ENCODE results near the gene SIGLEC11.
"Not testable (repeated sequence)": the region's sequence is repeated elsewhere in the genome, so short reads cannot be mapped to it uniquely, and the experiment has no call there.

The SIGLEC11 gene

DNA sequence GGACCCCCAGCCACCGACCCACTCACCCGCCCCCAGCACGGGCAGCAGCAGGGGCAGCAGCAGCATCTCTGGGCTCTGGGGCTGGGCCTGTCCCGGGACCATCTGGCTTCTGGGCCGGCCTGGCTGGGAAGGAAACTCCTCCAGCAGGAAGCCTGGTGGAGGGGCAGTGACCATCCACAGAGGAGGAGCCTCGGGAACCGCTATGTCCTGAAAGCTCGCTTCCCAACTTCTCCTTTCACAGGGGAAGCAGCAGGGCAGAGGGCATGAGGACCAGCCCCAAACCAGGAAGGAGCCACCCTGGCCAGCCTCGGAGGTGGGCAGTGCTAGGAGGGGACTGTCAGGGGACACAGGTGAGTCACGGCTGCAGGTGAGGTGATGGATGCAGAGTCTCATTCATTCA is at the start of gene SIGLEC11:
Gene SIGLEC11, minus strand, starts transcription at position 193 of the 400 bp plus-strand sequence. Its CDS starts 91 bp downstream, at position 102.
- DNase-seq = not testable (repeated sequence)

GRCh38 chr19:50008532-50008931 is 47.6 kb upstream of the SIGLEC11 start:
- DNase-seq = peak; percentile 45

- DNase-seq = no peak
These were observed 47.0 kb upstream of the SIGLEC11 start for GRCh38 chr19:50007947-50008346.

GRCh38 chr19:50007170-50007569 is 46.2 kb upstream of the SIGLEC11 start:
- no peak for DNase-seq

- DNase-seq = no peak
These were observed 44.5 kb upstream of the SIGLEC11 start for GRCh38 chr19:50005428-50005827.

DNA sequence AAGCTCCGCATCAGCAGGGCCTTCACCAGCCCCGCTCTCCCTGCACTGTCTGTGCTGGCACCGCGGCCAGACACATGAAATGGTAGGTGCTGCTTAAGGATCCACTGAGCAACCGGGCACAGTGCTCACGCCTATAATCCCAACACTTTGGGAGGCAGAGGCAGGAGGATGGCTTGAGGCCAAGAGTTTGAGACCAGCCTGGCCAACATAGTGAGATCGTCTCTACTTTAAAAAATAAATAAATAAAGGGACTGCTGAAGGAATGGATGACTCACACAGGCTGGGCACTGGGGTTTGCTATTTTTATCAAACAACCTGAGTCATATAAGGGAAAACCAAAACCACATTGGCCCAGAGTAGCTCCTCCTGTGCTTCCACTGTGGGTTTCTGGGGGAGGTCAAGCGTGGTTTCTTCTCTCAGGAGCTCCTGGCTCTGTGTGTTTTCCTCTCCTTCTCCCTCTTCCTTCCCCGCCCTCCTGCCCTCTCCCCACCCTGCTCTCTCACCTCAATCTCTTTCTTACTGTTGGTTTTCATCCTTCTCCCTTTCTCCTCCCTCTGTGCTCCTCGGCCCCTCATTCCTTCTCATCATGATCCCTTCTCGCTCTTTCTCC is 42.9 kb upstream of the SIGLEC11 start:
- DNase-seq = peak; percentile 78

- DNase-seq = no peak
These were observed 42.3 kb upstream of the SIGLEC11 start for GRCh38 chr19:50003254-50003788.

DNA sequence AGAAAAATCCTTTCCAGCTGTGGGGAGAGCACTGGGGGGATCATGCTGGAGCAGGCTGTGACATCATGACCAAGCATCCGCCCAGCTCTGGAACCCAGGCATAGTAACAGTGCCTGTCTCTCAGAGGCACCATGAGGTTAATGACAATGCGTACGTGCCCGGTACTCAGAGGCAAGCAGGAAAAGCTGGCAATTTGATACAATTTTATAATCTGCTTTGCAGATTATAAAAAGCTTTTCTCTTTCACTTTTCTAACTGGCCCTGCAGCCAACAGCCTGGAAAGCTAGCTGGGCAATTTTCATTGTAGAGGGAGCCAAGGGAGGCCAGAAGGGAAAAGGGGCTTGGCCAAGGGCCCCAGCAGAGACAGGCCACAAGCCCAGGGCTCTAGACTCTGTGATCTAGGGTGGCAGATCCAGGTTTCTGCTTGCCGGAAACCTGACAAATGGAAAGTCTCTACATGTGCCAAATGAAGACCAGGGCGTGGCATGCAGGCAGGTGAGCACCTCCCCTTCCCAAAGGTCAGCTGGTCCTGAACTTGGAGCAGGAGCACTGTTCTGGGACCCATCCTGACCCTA is 41.5 kb upstream of the SIGLEC11 start:
- no peak for DNase-seq

GRCh38 chr19:50001775-50002174 is 40.8 kb upstream of the SIGLEC11 start:
- DNase-seq = no peak

DNA sequence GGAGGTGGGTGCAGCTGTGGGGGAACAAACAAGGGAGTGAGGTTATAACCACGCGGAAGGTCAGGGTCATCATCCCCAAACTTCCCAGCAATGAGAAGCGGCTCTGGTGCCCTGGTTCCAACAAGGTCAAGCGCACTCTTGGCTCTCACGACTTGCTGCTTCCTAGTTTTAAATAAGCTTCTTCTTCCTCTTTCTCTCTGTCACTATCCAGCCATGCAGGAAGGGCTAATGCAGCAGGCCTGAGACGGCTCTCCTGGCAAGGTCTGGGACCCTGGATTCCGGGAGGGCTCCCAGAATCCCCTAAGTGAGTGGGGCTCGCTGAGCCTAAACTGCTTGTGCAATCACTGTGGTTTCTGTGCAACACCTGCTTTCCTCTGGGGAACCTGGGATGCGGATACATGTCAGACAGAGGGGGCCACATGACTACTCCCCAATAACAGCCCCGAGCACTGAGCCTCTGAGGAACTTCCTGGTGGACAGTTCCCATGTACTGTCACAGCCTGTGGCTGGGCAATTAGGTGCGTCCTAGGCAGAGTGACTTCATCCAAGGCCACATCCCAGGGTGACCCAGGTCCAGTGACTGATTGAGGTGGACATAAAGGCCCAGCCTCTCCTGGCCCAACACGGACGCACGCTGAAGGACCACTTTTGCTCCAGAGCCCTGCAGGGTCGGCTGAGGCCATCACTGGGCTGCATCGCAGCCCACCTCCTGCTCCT is 40.0 kb upstream of the SIGLEC11 start:
- no peak for DNase-seq

GRCh38 chr19:50000038-50000840 is 39.3 kb upstream of the SIGLEC11 start:
- no peak for DNase-seq

- no peak for DNase-seq
These were observed 38.5 kb upstream of the SIGLEC11 start for GRCh38 chr19:49999371-50000010.

- peak; percentile 71 for DNase-seq
These were observed 36.7 kb upstream of the SIGLEC11 start for GRCh38 chr19:49997709-49998108.

DNA sequence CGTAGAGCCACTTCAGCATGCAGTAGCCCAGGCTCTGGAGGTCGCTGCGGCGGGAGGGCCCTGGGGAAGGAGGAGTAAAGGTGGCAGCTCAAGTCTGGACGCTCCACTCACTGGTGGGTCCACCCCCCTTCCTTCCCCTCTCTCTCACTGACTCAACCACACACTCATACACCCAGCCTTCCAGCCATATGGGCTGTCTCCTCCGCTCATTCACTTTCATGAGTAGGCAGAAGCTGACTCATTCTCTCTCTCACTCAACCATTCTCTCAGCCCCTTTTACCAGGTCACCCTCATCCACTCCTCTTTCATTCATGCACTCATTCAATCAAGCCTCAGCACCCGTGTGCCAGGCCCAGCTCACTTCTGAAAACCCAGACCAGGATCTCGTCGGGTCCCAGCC is 27.5 kb upstream of the SIGLEC11 start:
- DNase-seq = no peak

DNA sequence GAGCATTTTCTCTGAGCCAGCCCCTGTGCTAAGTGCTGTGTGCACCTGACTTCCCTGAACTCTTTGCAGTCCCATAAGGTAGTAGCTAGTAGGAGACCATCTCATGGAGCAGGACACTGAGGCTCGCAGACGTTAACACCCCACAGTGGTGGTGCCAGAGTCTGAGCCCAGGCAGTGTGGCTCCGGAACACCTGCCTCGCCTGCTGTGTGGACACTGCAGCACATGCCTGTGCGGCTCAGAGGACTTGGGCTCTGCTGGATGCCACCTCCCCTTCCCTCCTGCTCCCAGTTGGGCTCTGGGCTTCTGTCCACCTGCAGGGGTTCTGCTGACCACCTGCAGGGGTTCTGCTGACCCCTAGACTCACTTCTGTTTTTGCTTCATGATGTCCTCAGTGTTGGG is 27.0 kb upstream of the SIGLEC11 start:
- DNase-seq = no peak

DNA sequence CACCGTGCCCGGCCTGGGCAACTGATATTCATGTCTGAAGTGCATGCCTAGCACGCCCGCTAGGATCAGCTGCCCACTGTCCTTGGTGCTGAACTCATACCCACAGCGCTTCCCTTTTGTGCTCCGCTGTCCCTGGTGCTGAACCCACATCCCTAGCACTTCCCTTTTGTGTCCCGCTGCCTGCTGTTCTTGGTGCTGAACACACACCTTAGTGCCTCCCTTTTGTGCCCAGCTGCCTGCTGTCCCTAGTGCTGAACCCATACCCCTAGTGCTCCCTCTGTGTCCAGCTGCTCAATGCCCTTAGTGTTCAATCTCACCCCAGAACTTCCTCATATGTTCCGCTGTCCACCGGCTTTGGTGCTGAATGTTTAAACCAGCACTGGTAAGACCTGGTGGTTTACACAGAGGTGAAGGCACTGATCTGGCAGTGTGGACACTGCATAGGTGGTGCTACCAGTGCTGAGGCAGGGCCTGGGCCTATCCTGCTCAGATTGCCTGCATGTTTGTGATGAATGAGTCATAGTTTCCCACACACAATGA is 26.3 kb upstream of the SIGLEC11 start:
- peak; percentile 98 for DNase-seq

DNA sequence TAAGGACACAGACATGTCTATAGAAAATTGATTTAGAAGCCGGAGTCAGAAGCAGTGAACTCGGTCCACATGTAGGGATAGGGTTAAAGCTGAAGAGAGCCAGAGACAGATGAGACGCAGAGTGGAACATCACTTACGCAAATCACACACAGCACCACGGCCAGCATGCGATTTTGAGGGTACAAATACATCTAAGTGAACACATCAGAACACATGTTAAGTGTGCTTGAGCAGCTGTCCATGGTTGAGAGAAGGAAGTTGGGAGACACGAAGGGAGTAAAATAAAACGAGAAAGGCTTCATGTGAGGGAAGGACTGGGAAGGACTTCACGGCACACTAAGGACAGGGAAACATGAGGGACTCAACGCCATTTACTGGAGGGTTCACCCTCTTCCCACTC is 25.4 kb upstream of the SIGLEC11 start:
- no peak for DNase-seq

GRCh38 chr19:49985871-49986270 is 24.9 kb upstream of the SIGLEC11 start:
- no peak for DNase-seq

DNA sequence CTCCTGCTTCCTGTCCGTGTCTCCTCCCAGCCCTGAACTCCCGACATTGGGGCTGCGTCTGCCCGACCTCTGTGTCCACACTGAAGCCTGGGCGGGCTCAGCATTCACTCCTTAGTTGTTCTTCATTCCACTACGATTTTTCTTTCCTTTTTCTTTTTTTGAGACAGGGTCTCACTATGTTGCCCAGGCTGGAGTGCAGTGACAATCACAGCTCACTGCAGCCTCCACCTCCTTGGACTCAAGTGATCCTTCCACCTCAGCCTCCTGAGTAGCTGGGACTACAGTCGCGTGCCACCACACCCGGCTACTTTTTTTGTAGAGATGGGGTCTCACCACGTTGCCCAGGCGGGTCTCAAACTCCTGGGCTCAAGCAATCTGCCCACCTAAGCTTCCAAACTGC is 23.5 kb upstream of the SIGLEC11 start:
- DNase-seq = no peak

- peak; percentile 87 for DNase-seq
These were observed 22.8 kb upstream of the SIGLEC11 start for GRCh38 chr19:49983645-49984229.

DNA sequence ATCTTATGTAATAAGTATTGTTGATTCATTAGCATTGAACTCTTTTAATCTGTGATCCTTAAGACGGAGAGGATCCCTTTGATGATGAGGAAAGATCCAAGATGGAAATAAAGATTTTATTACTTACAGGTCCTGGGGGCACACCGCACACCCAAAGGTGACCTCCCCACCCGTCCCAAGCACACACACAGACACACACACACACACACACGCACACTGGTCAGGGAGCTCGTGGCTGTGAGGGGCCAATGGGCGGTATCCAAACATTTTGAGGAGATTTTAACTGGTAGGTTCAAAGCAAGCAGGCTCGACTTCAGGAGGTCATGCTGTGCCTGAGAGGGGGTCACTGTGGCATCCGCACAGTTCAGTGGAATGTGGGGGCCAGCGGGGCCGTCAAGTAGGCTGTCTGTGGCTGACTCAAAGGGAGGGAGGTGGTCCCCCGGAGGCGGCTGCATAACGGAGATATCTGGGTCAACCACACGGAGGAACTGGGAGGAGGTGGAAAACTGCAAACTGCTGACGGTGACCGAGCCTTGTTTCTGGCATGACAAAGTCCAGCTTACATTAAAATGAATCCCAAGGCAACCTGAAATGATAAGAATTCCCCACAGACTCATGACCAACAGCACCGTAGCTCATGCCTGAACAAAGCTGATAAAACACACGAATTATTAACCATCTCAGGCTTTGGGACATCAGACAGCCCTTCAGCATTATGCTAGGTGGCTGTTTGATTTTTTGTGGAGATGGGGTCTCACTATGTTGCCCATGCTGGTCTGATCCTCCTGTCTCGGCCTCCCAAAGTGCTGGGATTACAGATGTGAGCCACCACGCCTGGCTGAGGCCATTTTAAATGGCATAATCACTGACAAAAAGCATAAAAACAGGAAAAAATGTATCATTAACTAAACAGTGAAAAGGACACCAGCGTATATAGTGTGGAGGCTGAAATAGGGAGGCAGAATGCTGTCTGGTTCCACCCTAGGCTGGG is 20.9 kb upstream of the SIGLEC11 start:
- DNase-seq = peak; percentile 72

All from hematopoietic multipotent progenitor cell treated with erythropoietin and hydrocortisone succinate and interleukin-3 and kit ligand, for 6 days (in vitro differentiated cells).